ENCODE data around the gene TEPSIN. TPM values are rescaled to one million over a fixed set of nuclear protein-coding genes. Genes with fewer than 3 reads are reported as not detected.
A peak's percentile ranks its signal among the peaks of the same experiment; 100 is the strongest.

The TEPSIN gene
- total RNA-seq, 2 experiments from 2014 or later = 71.1 to 78.8 TPM

DNA sequence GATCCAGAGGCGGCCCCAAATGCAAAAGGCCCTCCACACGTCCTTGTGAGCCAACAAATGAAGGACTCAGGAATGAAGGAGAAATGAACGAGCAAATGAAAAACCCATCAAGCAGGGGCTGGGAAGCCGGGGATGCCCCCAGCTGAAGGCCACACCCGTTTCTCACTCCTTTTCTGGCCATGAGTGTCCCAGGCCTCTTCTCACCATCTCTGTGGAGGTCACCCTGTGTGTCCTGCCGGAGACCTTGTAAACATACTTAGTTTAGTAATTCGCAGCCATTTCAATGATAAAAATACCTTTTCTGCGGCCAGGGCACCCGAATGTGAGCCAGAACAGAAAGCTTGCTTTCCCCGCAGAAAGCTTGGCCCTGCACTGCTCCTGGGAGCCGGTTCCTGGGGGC lies 51.7 kb downstream of the TEPSIN start:
- no peak for DNase-seq
- POLR2A ChIA-PET = no interaction called here
- ATAC-seq (ENCODE audit: low read depth) = no peak
- Mint-ChIP-seq H3K4me3 (no peak overlapping the region), H3K36me3 (no peaks in the 10 kb centered on the region), H3K27me3 (peaks cover 6% of the 10 kb centered on the region), H3K9me3 (no peaks in the 10 kb centered on the region), H3K4me1 (no peaks in the 10 kb centered on the region), H3K27ac (no peak overlapping the region)

- POLR2A ChIA-PET = no interaction called here
- Mint-ChIP-seq H3K4me1 (no peaks in the 10 kb centered on the region), H3K4me3 (no peak overlapping the region), H3K27me3 (peaks cover 6% of the 10 kb centered on the region), H3K27ac (no peak overlapping the region), H3K9me3 (no peaks in the 10 kb centered on the region), H3K36me3 (no peaks in the 10 kb centered on the region)
- DNase-seq (no peak), ATAC-seq (ENCODE audit: low read depth) (no peak)
These were observed 52.7 kb downstream of the TEPSIN start for GRCh38 chr17:81186203-81186602.

DNA sequence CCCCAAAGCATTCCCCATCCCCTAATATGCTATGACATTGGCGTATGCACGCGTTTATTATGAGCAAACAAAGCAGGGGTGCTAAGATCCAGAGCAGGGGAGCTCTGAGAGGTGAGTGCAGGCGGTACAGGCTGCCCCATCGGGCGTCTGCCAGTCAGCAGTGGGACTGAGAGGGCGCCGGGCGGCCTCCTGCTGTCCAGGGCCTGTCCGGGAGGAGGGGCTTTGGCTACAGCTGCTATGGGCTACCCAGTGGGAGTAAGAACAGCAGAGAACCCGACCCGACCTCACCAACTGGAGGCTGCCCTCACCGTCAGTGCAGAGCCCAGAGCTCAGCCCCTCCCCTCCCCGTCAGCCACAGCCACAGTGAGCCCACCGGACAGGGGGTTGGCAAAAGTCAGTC lies 54.3 kb downstream of the TEPSIN start:
- no peak overlapping the region for H3K27ac Mint-ChIP-seq
- no peaks in the 10 kb centered on the region for H3K36me3 Mint-ChIP-seq
- no peak for ATAC-seq (ENCODE audit: low read depth)
- no peak overlapping the region for H3K4me3 Mint-ChIP-seq
- POLR2A ChIA-PET = no interaction called here
- peaks cover 6% of the 10 kb centered on the region for H3K27me3 Mint-ChIP-seq
- H3K9me3 Mint-ChIP-seq = no peaks in the 10 kb centered on the region
- H3K4me1 Mint-ChIP-seq = no peaks in the 10 kb centered on the region
- no peak for DNase-seq

- DNase-seq (no peak), ATAC-seq (ENCODE audit: low read depth) (no peak)
- H3K27ac Mint-ChIP-seq = no peak overlapping the region
- H3K4me1 Mint-ChIP-seq = no peaks in the 10 kb centered on the region
- H3K4me3 Mint-ChIP-seq = no peak overlapping the region
- POLR2A ChIA-PET = no interaction called here
- H3K27me3 Mint-ChIP-seq = peaks cover 6% of the 10 kb centered on the region
- no peaks in the 10 kb centered on the region for H3K9me3 Mint-ChIP-seq
- H3K36me3 Mint-ChIP-seq = no peaks in the 10 kb centered on the region
These were observed 55.0 kb downstream of the TEPSIN start for GRCh38 chr17:81183807-81184206.

- peak overlapping the region; percentile 34 for H3K27ac Mint-ChIP-seq
- H3K27me3 Mint-ChIP-seq = peaks cover 6% of the 10 kb centered on the region
- no peak for DNase-seq
- no peaks in the 10 kb centered on the region for H3K36me3 Mint-ChIP-seq
- no peak for ATAC-seq (ENCODE audit: low read depth)
- no peaks in the 10 kb centered on the region for H3K9me3 Mint-ChIP-seq
- H3K4me1 Mint-ChIP-seq = no peaks in the 10 kb centered on the region
- POLR2A ChIA-PET = no interaction called here
- no peak overlapping the region for H3K4me3 Mint-ChIP-seq
These were observed 55.5 kb downstream of the TEPSIN start for GRCh38 chr17:81183316-81183715.

- H3K4me3 Mint-ChIP-seq = no peak overlapping the region
- POLR2A ChIA-PET = no interaction called here
- no peak overlapping the region for H3K27ac Mint-ChIP-seq
- no peak for ATAC-seq (ENCODE audit: low read depth)
- H3K36me3 Mint-ChIP-seq = no peaks in the 10 kb centered on the region
- no peaks in the 10 kb centered on the region for H3K4me1 Mint-ChIP-seq
- no peaks in the 10 kb centered on the region for H3K9me3 Mint-ChIP-seq
- no peak for DNase-seq
- peaks cover 6% of the 10 kb centered on the region for H3K27me3 Mint-ChIP-seq
These were observed 56.3 kb downstream of the TEPSIN start for GRCh38 chr17:81182596-81182995.

DNA sequence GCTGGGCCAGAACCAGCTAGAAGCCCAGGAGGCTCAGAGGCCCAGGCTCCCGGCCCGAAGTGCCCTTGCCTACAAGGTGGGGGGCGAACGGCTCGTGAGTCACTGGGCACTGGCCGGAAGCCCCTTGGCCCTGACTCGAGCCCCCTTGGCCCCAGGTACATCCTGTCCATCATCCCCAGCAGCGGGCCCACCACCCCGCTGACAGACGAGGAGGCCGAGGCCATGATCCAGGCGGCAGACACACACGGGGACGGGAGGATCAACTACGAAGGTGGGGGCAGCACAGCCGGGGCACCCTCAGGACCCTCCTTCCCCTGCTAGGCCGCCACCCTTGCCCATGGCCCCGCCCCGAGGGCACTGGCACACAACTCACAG lies 57.1 kb downstream of the TEPSIN start:
- ATAC-seq (ENCODE audit: low read depth) (no peak), DNase-seq (no peak)
- H3K36me3 Mint-ChIP-seq = no peaks in the 10 kb centered on the region
- POLR2A ChIA-PET = no interaction called here
- H3K4me1 Mint-ChIP-seq = no peaks in the 10 kb centered on the region
- H3K4me3 Mint-ChIP-seq = no peak overlapping the region
- H3K27ac Mint-ChIP-seq = no peak overlapping the region
- no peaks in the 10 kb centered on the region for H3K9me3 Mint-ChIP-seq
- H3K27me3 Mint-ChIP-seq = peaks cover 6% of the 10 kb centered on the region

GRCh38 chr17:81180836-81181810 lies 57.7 kb downstream of the TEPSIN start:
- POLR2A ChIA-PET = no interaction called here
- no peak for ATAC-seq (ENCODE audit: low read depth)
- no peaks in the 10 kb centered on the region for H3K4me1 Mint-ChIP-seq
- peaks cover 6% of the 10 kb centered on the region for H3K27me3 Mint-ChIP-seq
- H3K9me3 Mint-ChIP-seq = no peaks in the 10 kb centered on the region
- no peak for DNase-seq
- H3K4me3 Mint-ChIP-seq = no peak overlapping the region
- H3K27ac Mint-ChIP-seq = no peak overlapping the region
- no peaks in the 10 kb centered on the region for H3K36me3 Mint-ChIP-seq

DNA sequence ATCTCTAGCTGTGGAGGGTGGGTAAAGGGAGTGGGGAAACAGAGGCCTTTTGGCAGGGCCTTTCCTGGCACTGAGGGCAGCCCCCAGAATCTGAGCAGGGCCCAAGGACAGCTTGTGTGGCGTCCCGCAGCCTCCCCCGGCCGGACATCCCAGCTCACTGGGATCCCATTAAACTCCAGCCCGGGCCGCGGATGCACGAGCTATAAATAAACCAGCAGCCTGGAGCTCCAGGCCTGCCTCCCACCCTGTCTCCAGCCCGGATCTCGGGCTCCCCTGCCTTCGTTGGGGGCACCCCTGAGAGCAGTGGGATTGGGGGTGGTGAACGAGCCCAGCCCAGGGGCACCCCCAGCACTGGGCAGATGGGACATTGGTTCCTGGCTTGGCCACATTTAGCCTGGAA lies 59.0 kb downstream of the TEPSIN start:
- H3K9me3 Mint-ChIP-seq = no peaks in the 10 kb centered on the region
- ATAC-seq (ENCODE audit: low read depth) (no peak), DNase-seq (no peak)
- no peak overlapping the region for H3K4me3 Mint-ChIP-seq
- peaks cover 3% of the 10 kb centered on the region for H3K27me3 Mint-ChIP-seq
- no peaks in the 10 kb centered on the region for H3K4me1 Mint-ChIP-seq
- no peaks in the 10 kb centered on the region for H3K36me3 Mint-ChIP-seq
- POLR2A ChIA-PET = no interaction called here
- H3K27ac Mint-ChIP-seq = no peak overlapping the region

- POLR2A ChIA-PET = no interaction called here
- H3K9me3 Mint-ChIP-seq = no peaks in the 10 kb centered on the region
- no peaks in the 10 kb centered on the region for H3K36me3 Mint-ChIP-seq
- ATAC-seq (ENCODE audit: low read depth) (no peak), DNase-seq (no peak)
- peaks cover 3% of the 10 kb centered on the region for H3K27me3 Mint-ChIP-seq
- H3K4me1 Mint-ChIP-seq = no peaks in the 10 kb centered on the region
- no peak overlapping the region for H3K27ac Mint-ChIP-seq
- H3K4me3 Mint-ChIP-seq = no peak overlapping the region
These were observed 59.6 kb downstream of the TEPSIN start for GRCh38 chr17:81179220-81179619.

Other genes with a start within 250 kb of the TEPSIN start
- 10 to 100 TPM; 32.5 to 33.0 TPM for gene CHMP6, start 247.2 kb downstream of the TEPSIN start, total RNA-seq
- 1 to 10 TPM; 7.4 to 7.5 TPM for gene BAIAP2, start 203.9 kb downstream of the TEPSIN start, total RNA-seq
- gene PVALEF, start 73.5 kb downstream of the TEPSIN start, total RNA-seq = not detected
- gene AATK, start 72.8 kb downstream of the TEPSIN start, total RNA-seq = 1 to 10 TPM; 1.2 to 1.4 TPM
- gene CEP131, start 16.1 kb downstream of the TEPSIN start, total RNA-seq = 10 to 100 TPM; 18.4 to 20.7 TPM
- gene NDUFAF8, start 263 bp upstream of the TEPSIN start, total RNA-seq = 10 to 100 TPM; 33.0 to 44.6 TPM
- 10 to 100 TPM; 68.0 to 71.3 TPM for gene SLC38A10, start 56.3 kb upstream of the TEPSIN start, total RNA-seq
- 1 to 10 TPM in 1 of 2 experiments, under 1 TPM in 1; 0.86 to 1.0 TPM for gene BAHCC1, start 156.4 kb upstream of the TEPSIN start, total RNA-seq

All from activated naive CD8-positive, alpha-beta T cell treated with anti-CD3 and anti-CD28 coated beads, Interleukin-2, amount 10 ng/mL, durations not matched to agents 7 days and 5 days (primary cell).